Measurements from ENCODE around the gene SPPL3.

DNA sequence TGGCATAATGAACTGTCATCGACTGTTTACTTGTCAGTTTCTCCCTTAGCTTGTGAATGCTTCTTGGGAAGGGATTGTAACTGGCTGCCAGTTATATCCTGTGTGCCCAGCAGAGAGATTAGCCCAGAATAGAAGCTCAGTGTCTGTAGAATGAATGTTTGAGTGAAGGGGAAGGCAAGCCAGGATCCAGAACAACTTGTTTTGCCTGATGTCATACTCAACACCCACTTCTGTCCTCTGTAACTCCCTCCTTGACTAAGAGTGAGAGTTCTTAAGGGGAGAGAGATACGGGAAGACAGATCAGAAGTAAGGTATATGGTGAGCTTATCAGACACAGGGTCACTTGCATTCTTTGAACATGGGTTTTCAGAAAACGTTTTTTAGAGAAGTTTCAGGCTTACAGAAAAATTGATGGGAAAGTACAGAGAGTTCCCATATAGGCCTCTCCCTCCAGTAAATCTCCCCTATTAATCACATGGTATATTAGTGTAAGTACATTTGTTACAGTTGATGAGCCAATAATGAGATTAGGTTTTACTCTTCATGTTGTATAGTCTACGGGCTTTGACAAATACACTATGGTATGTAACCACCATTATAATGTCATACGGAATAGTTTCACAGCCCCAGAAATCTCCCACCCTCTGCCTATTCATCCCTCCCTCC, 5.6 kb upstream of the SPPL3 start:
- no peak for TF ChIP-seq POLR2A (IDR thresholded peaks at IDR 0.05)
- TF ChIP-seq, protein P1, sequence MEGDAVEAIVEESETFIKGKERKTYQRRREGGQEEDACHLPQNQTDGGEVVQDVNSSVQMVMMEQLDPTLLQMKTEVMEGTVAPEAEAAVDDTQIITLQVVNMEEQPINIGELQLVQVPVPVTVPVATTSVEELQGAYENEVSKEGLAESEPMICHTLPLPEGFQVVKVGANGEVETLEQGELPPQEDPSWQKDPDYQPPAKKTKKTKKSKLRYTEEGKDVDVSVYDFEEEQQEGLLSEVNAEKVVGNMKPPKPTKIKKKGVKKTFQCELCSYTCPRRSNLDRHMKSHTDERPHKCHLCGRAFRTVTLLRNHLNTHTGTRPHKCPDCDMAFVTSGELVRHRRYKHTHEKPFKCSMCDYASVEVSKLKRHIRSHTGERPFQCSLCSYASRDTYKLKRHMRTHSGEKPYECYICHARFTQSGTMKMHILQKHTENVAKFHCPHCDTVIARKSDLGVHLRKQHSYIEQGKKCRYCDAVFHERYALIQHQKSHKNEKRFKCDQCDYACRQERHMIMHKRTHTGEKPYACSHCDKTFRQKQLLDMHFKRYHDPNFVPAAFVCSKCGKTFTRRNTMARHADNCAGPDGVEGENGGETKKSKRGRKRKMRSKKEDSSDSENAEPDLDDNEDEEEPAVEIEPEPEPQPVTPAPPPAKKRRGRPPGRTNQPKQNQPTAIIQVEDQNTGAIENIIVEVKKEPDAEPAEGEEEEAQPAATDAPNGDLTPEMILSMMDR (IDR thresholded peaks at IDR 0.05 in 8 of 11, conservative IDR thresholded peaks at IDR 0.05 in 3 of 11) = no peak
